ENCODE measurements around the gene ZC3H18.

DNA sequence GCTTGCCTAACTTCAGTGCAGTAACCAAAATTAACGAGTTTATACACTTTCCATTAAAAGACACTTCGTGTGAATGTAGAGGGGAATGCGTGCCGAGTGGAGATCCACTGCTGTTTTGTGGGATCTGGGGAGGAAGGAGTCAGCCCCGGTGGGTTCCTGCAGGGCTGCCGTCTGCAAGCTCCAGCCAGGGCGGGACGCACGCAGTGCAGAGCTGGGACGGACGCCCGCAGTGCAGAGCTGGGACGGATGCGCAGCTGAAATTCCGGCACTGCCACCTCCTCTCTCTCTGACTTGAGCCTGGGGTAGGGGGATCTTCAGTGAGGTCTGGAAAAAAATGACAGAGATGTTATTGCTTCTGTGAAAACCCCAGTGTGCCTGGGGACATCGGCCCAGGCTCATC lies 16.5 kb upstream of the ZC3H18 start:
- TF ChIP-seq POLR2AphosphoS5 (IDR thresholded peaks at IDR 0.05; ENCODE audit: low read depth, low read length) (no peak), POLR2A (IDR thresholded peaks at IDR 0.05; ENCODE audit: low read depth, low read length) (no peak)

All from GM12892 (cell line).